Adrenal gland (tissue), 5 donors: Measurements from ENCODE around the gene RNFT2.

Source experiments
- CTCF ChIP-seq, 6 experiments: fragments of 450-650 bp in 4 of 6; fragments of 200-600 bp in 2 of 6; sonication (generic) in 1 of 6; IDR thresholded peaks; 1 replicate in 5 of 6; 2 replicates in 1 of 6; pipeline versions ENCODE4 v1.5.1 to v1.8.0; 2016 to 2021; ENCODE audit warnings: antibody characterized with exemption in 6 of 6, mild to moderate bottlenecking in 2 of 6, moderate library complexity in 1 of 6
- POLR2A ChIP-seq, 2 donors: fragments of 450-650 bp; IDR thresholded peaks; one replicate each; pipeline ENCODE4 v1.6.1; 2017; ENCODE audit warnings: antibody characterized with exemption in 2 of 2, mild to moderate bottlenecking in 2 of 2, moderate library complexity in 1 of 2
- donor health status: DM: no; HTN: no; CAD: no.

- TF ChIP-seq CTCF (IDR thresholded peaks at IDR 0.05): no peak
- TF ChIP-seq POLR2A (IDR thresholded peaks at IDR 0.05): no peak
These were observed 11.8 kb downstream of the RNFT2 start for GRCh38 chr12:116749884-116750283.
